NCI-H146 (cell line): ENCODE data around the gene CERKL.

ENCODE experiments used
- DNase-seq: peaks from one replicate; lab custom pipeline; 2025; lab: John Stamatoyannopoulos, UW

CERKL gene

DNA sequence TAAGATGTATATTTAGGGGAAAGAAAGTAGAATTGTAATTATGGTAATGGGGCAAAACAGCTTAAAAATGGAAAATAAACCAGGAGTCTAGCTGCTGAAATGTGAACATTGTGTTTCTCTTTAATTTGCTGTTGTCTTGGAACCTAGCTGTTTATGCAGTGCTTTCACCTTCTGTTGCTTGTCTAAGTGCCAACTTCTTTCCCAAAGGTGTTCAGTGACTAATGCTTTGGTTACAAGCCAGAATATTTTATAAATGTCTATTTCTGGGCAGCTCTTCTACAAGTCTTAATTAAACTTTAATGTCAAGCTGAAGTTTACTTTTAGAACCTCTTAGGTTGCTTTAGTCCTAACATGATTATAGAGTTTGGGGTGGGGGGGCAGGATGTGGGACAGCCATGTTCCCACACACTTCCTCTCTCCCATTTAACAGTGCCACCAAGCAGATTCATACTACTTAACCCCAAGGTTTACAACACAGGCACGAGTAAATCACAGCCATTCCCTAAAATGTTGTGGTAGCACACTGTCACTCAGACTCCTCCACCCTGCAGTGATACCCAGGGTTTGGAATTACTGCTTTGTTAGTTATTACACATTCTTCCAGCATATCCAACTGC lies 139.1 kb downstream of the CERKL start:
- DNase-seq = no peak

DNA sequence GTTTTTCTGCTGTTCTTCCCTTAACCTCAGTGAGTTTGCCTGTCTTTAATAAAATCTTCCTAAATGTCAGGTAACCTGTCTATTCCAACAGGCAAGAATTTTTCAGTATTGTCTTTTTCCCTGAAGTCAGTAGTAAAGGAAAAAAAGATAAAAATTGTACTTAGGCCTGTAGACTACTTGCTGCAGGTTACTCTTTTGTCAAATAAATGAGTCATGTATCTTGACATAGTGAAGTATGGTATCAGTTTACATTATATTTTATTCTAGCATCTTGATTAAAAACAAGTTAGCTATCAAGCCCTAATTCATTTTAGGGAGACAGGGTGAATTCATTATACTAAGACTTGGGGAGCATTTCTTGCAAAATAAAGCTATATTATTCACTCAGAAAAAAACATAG lies 139.9 kb downstream of the CERKL start:
- DNase-seq = no peak

DNA sequence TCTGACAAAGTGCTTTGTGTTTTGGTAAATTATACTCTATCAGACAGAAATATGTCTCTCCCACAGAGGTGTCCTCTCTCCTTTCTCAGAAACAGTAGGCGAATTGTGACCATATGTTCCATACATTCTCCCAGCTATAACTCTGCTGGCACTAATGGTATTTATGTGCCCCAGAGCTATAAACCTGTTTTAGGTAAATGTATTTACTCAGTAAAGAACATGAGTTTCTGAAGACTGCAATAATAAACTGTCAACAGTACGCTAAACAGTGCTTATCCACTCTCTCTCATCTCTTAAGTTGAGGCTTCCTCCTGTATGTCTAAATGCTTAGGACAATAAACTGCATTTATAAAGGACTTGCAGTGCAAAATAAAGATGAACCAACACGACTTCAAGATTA lies 141.2 kb downstream of the CERKL start:
- no peak for DNase-seq

DNA sequence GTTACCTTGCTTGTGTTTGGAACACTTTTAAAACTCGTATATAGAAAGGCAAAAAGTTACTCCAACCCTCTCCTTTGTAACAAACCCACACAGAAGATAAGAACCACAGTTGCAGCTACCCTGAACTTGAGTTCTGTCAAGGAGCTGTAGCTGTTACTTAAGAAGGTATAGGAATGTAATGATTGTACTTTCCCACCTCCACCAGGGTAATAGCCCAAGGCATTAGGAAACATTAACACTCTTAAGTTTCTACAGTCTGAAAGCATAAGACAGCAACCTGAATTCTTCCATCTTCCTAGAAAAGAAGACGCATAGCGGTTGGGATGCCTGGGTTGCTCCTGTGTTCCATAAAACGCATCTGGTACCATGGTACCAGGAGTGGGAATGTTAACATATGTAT lies 156.7 kb downstream of the CERKL start:
- no peak for DNase-seq

DNA sequence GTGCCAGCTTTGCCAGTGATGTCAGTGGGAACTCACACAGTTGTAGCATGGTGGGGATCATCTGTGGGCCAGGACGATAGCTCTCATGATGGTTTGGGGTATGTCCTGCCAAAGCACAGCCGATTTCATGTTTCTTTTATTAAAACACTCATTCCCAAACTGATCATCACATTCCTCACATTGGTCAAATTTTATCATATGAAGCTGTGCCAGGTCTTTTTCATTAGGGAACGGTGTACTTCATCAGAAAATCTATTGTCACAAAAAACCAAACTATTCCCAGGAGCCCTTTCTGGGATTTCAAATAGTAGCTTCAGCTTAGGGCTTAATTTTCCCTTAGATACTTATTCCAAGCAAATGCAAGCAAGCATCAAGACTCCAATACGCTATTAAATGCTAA lies 157.7 kb downstream of the CERKL start:
- no peak for DNase-seq
